Chondrocyte (in vitro differentiated cells): ENCODE data around the gene DACT2. TPM values are rescaled to one million over a fixed set of nuclear protein-coding genes. Genes with fewer than 3 reads are reported as not detected.
"Not testable (repeated sequence)": the region's sequence is repeated elsewhere in the genome, so short reads cannot be mapped to it uniquely, and the experiment has no call there.

Experiments used
- DNase-seq: peaks from one replicate; pipeline ENCODE4 v3.0.0; 2021; ENCODE audit warnings: mixed read lengths, low spot score
- H3K27ac Mint-ChIP-seq: one replicate; pipeline ENCODE4 v1.8.0; 2021; ENCODE audit warnings: mild to moderate bottlenecking, moderate library complexity, mixed read lengths; ENCODE audit not compliant: unreplicated experiment
- H3K27me3 Mint-ChIP-seq: 2 replicates; pipeline ENCODE4 v1.8.0; 2021; ENCODE audit warnings: low read depth, mixed read lengths
- H3K36me3 Mint-ChIP-seq: 2 replicates; pipeline ENCODE4 v1.8.0; 2021; ENCODE audit warnings: low read depth, mixed read lengths
- H3K4me1 Mint-ChIP-seq: 2 replicates; pipeline ENCODE4 v1.8.0; 2021; ENCODE audit warnings: low read depth, mild to moderate bottlenecking, mixed read lengths
- H3K4me3 Mint-ChIP-seq: one replicate; pipeline ENCODE4 v1.8.0; 2021; ENCODE audit warnings: mild to moderate bottlenecking, moderate library complexity, mixed read lengths; ENCODE audit not compliant: unreplicated experiment
- H3K9me3 Mint-ChIP-seq: 2 replicates; pipeline ENCODE4 v1.8.0; 2021; ENCODE audit warnings: low read depth, mixed read lengths
- CTCF ChIP-seq: fragments of 200-600 bp; sonication (generic); IDR thresholded peaks from 2 replicates; pipeline ENCODE4 v1.5.0; 2021; ENCODE audit warnings: antibody characterized with exemption, mild to moderate bottlenecking, moderate library complexity
- total RNA-seq: library from RNA; stranded (reverse); gene quantifications from 3 replicates; pipeline ENCODE4 v1.2.1, GENCODE V29; 2021

Gene DACT2
- total RNA-seq, 1 donor from 2014 or later: 4.6 TPM

GRCh38 chr6:168291450-168291849 lies 28.1 kb downstream of the DACT2 start:
- Mint-ChIP-seq H3K4me1 (no peaks in the 10 kb centered on the region), H3K4me3 (no peak overlapping the region), H3K9me3 (no peaks in the 10 kb centered on the region), H3K27ac (no peak overlapping the region), H3K27me3 (peaks cover 21% of the 10 kb centered on the region), H3K36me3 (no peaks in the 10 kb centered on the region)
- no peak for DNase-seq
- TF ChIP-seq CTCF: no peak

GRCh38 chr6:168290095-168290494 lies 29.5 kb downstream of the DACT2 start:
- Mint-ChIP-seq H3K27ac (no peak overlapping the region), H3K27me3 (peaks cover 24% of the 10 kb centered on the region), H3K4me3 (no peak overlapping the region), H3K4me1 (no peaks in the 10 kb centered on the region), H3K9me3 (no peaks in the 10 kb centered on the region), H3K36me3 (no peaks in the 10 kb centered on the region)
- no peak for TF ChIP-seq CTCF
- DNase-seq: no peak

- no peak for DNase-seq
- no peaks in the 10 kb centered on the region for H3K9me3 Mint-ChIP-seq
- H3K36me3 Mint-ChIP-seq: no peaks in the 10 kb centered on the region
- no peak overlapping the region for H3K27ac Mint-ChIP-seq
- peaks cover 21% of the 10 kb centered on the region for H3K27me3 Mint-ChIP-seq
- no peak overlapping the region for H3K4me3 Mint-ChIP-seq
- no peaks in the 10 kb centered on the region for H3K4me1 Mint-ChIP-seq
- TF ChIP-seq CTCF: no peak
Observed at GRCh38 chr6:168289571-168289962, 30.0 kb downstream of the DACT2 start.

GRCh38 chr6:168288781-168289570 lies 30.6 kb downstream of the DACT2 start:
- DNase-seq: peak; percentile 71
- H3K27ac Mint-ChIP-seq: no peak overlapping the region
- H3K36me3 Mint-ChIP-seq: no peaks in the 10 kb centered on the region
- peaks cover 4% of the 10 kb centered on the region for H3K4me1 Mint-ChIP-seq
- no peak overlapping the region for H3K4me3 Mint-ChIP-seq
- H3K9me3 Mint-ChIP-seq: no peaks in the 10 kb centered on the region
- no peak for TF ChIP-seq CTCF
- H3K27me3 Mint-ChIP-seq: peaks cover 21% of the 10 kb centered on the region

- not testable (repeated sequence) for H3K36me3 Mint-ChIP-seq, H3K4me3 Mint-ChIP-seq, H3K4me1 Mint-ChIP-seq, H3K9me3 Mint-ChIP-seq, DNase-seq, H3K27ac Mint-ChIP-seq
- H3K27me3 Mint-ChIP-seq: peaks cover 19% of the 10 kb centered on the region
Observed at GRCh38 chr6:168287460-168287859, 32.1 kb downstream of the DACT2 start.

- not testable (repeated sequence) for H3K9me3 Mint-ChIP-seq, H3K4me3 Mint-ChIP-seq, H3K4me1 Mint-ChIP-seq, DNase-seq, H3K36me3 Mint-ChIP-seq, H3K27ac Mint-ChIP-seq
- H3K27me3 Mint-ChIP-seq: peaks cover 19% of the 10 kb centered on the region
Observed at GRCh38 chr6:168286771-168287446, 32.7 kb downstream of the DACT2 start.
